ENCODE data around the gene NFATC4. TPM values are rescaled to one million over a fixed set of nuclear protein-coding genes. Genes with fewer than 3 reads are reported as not detected.

NFATC4 gene
- total and polyA plus RNA-seq, 2 donors (not counting 1 experiment from before 2014, with no cell fraction given) = 3.1 to 7.6 TPM

DNA sequence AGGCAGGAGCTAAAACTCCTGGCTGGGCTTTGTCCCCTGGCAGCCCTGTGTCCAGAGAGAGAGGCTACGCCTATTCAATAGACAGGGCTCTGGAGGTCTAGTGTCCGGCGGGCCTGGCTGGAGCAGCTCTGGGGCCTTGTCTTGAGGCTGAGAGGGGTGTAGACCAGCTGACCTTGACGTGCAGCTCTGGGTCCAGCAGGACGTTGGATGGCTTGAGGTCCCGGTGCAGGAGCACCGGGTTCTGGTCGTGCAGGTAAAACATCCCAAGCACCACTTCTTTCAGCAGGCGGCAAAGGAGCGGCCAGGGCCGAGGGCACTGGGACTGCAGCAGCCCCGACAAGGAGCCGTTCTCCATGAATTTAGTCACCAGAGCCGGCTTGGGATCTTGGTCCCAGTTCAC lies 29.1 kb upstream of the NFATC4 start:
- peaks cover 0 to 24% of the 10 kb centered on the region in 2 experiments for H3K36me3 ChIP-seq (replicated peaks in 1 of 2; ENCODE audit: control extremely low read depth in 1 of 2, control insufficient read depth in 1 of 2, extremely low read depth in 1 of 2, insufficient read depth in 2 of 2, low read length in 1 of 2)
- peaks cover 16% of the 10 kb centered on the region for H3K27me3 Mint-ChIP-seq
- CTCF ChIA-PET = interaction anchor here (0.6 to 16.1 kb wide), 6 partner anchors 27 to 96 kb away, joined by 3 to 650 read pairs (median 5); partner anchors contain the start of genes CBLN3, CIDEB, KHNYN and RABGGTA
- no peak overlapping the region for H3K27ac Mint-ChIP-seq
- H3K27me3 ChIP-seq (replicated peaks in 1 of 4; ENCODE audit: control extremely low read depth in 1 of 4, control insufficient read depth in 3 of 4, insufficient read depth in 4 of 4, low read length in 3 of 4) = peaks cover 0 to 25% (median 10%) of the 10 kb centered on the region in 4 experiments
- H3K79me2 ChIP-seq (ENCODE audit: control insufficient read depth, insufficient read depth, low read length) = peaks cover 15% of the 10 kb centered on the region
- peak overlapping the region; percentile 84 for H3K4me2 ChIP-seq (replicated peaks; ENCODE audit: low read depth, low read length, poor library complexity, severe bottlenecking)
- H3K4me3 Mint-ChIP-seq = peak overlapping the region; percentile 99
- H3K9ac ChIP-seq (ENCODE audit: low read length) = peak overlapping the region; percentile 91
- H3K9me3 ChIP-seq (ENCODE audit: control extremely low read depth in 1 of 3, control insufficient read depth in 2 of 3, insufficient read depth in 1 of 3, low read length in 2 of 3) = peaks cover 0 to 6% (median 0%) of the 10 kb centered on the region in 3 donors
- DNase-seq (no peak), ATAC-seq (ENCODE audit: low read depth) (no peak)
- H3K4me1 Mint-ChIP-seq = peaks cover 36% of the 10 kb centered on the region
- POLR2A ChIA-PET = interaction anchor here (1.1 to 1.8 kb wide), 3 partner anchors 27 to 97 kb away, joined by 4 to 5 read pairs (median 4); partner anchors contain the start of genes CBLN3, KHNYN and TINF2
- peak overlapping the region; percentile 85 to 98 (median 89) for H3K4me3 ChIP-seq (ENCODE audit: control extremely low read depth in 1 of 5, extremely low read depth in 1 of 5, insufficient read depth in 1 of 5, low read depth in 2 of 5, low read length in 4 of 5)
- intact Hi-C loops (cut with micrococcal nuclease) = loop anchor here (10.0 kb wide), 1 partner anchor 336 kb away; no protein-coding TSS in a partner anchor
- 87% methylated on average over 14 of the region's 14 CpGs for WGBS (ENCODE audit: insufficient coverage)
- TF ChIP-seq, protein P1, sequence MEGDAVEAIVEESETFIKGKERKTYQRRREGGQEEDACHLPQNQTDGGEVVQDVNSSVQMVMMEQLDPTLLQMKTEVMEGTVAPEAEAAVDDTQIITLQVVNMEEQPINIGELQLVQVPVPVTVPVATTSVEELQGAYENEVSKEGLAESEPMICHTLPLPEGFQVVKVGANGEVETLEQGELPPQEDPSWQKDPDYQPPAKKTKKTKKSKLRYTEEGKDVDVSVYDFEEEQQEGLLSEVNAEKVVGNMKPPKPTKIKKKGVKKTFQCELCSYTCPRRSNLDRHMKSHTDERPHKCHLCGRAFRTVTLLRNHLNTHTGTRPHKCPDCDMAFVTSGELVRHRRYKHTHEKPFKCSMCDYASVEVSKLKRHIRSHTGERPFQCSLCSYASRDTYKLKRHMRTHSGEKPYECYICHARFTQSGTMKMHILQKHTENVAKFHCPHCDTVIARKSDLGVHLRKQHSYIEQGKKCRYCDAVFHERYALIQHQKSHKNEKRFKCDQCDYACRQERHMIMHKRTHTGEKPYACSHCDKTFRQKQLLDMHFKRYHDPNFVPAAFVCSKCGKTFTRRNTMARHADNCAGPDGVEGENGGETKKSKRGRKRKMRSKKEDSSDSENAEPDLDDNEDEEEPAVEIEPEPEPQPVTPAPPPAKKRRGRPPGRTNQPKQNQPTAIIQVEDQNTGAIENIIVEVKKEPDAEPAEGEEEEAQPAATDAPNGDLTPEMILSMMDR (IDR thresholded peaks at IDR 0.05) = no peak
- no peak for TF ChIP-seq EZH2 (IDR thresholded peaks at IDR 0.05; ENCODE audit: borderline replicate concordance, insufficient read depth, low read depth, low read length, poor library complexity, severe bottlenecking)
- H4K20me1 ChIP-seq (ENCODE audit: control insufficient read depth, insufficient read depth, low read length, poor library complexity, severe bottlenecking) = peaks cover 24% of the 10 kb centered on the region
- peaks cover 32 to 40% of the 10 kb centered on the region in 2 donors for H3K4me1 ChIP-seq (ENCODE audit: control insufficient read depth in 2 of 2, insufficient read depth in 2 of 2, low read length in 2 of 2)
- no peak overlapping the region for H3K27ac ChIP-seq (ENCODE audit: low read length in 2 of 2)
- H2AFZ ChIP-seq (ENCODE audit: insufficient read depth, low read depth, low read length, poor library complexity, severe bottlenecking) = peak overlapping the region; percentile 88
- no peaks in the 10 kb centered on the region for H3K9me3 Mint-ChIP-seq (ENCODE audit: insufficient read depth)

Data from B cell (primary cell).